IPS-18a (cell line): Measurements from ENCODE around the gene CHMP4A.
"Not testable (repeated sequence)": the region's sequence is repeated elsewhere in the genome, so short reads cannot be mapped to it uniquely, and the experiment has no call there.

ENCODE experiments used
- H3K27ac ChIP-seq: one replicate; pipeline ENCODE4 v1.5.1; 2013; ENCODE audit warnings: low read length
- H3K27me3 ChIP-seq: one replicate; pipeline ENCODE4 v1.6.1; 2013; ENCODE audit warnings: mild to moderate bottlenecking, low read length; ENCODE audit not compliant: control insufficient read depth, insufficient read depth
- H3K36me3 ChIP-seq: one replicate; pipeline ENCODE4 v1.6.1; 2013; ENCODE audit warnings: low read depth, low read length; ENCODE audit not compliant: control insufficient read depth
- H3K4me1 ChIP-seq: one replicate; pipeline ENCODE4 v1.6.1; 2013; ENCODE audit warnings: low read depth, low read length; ENCODE audit not compliant: control insufficient read depth
- H3K4me3 ChIP-seq: one replicate; pipeline ENCODE4 v1.5.1; 2013; ENCODE audit warnings: low read length
- H3K9ac ChIP-seq: one replicate; pipeline ENCODE4 v1.6.1; 2013; ENCODE audit warnings: mild to moderate bottlenecking, low read length, moderate library complexity
- H3K9me3 ChIP-seq: one replicate; pipeline ENCODE4 v1.6.1; 2013; ENCODE audit warnings: low read depth, low read length; ENCODE audit not compliant: control insufficient read depth

The CHMP4A gene

GRCh38 chr14:24215495-24216344 is 2.4 kb upstream of the CHMP4A start, which contains the start of gene MDP1:
Gene MDP1, minus strand, starts transcription at chr14:24216066. Its CDS starts 111 bp downstream, at chr14:24215955.
- H3K4me3 ChIP-seq = peak within 1 kb of the TSS; percentile 79
- H3K9ac ChIP-seq = peak within 1 kb of the TSS; percentile 79
- no peaks in the 10 kb centered on the region for H3K27me3 ChIP-seq
- H3K9me3 ChIP-seq = no peaks in the 10 kb centered on the region
- peaks cover 15% of the 10 kb centered on the region for H3K36me3 ChIP-seq
- H3K27ac ChIP-seq = peak within 1 kb of the TSS; percentile 55
- H3K4me1 ChIP-seq = peaks cover 5% of the 10 kb centered on the region

GRCh38 chr14:24213866-24214662 is 776 bp upstream of the CHMP4A start:
- Histone ChIP-seq H3K4me1 (peaks cover 5% of the 10 kb centered on the region), H3K9ac (peak overlapping the region; percentile 95), H3K27ac (peak overlapping the region; percentile 75), H3K36me3 (peaks cover 31% of the 10 kb centered on the region), H3K27me3 (no peaks in the 10 kb centered on the region), H3K4me3 (peak overlapping the region; percentile 92), H3K9me3 (no peaks in the 10 kb centered on the region)

- Histone ChIP-seq H3K9me3 (no peaks in the 10 kb centered on the region), H3K4me3 (no peak overlapping the region), H3K36me3 (peaks cover 53% of the 10 kb centered on the region), H3K9ac (no peak overlapping the region), H3K27me3 (no peaks in the 10 kb centered on the region), H3K27ac (no peak overlapping the region), H3K4me1 (peaks cover 5% of the 10 kb centered on the region)
Observed at GRCh38 chr14:24211311-24211710, 2.0 kb downstream of the CHMP4A start.

- H3K4me1 ChIP-seq = peaks cover 6% of the 10 kb centered on the region
- no peaks in the 10 kb centered on the region for H3K27me3 ChIP-seq
- H3K27ac ChIP-seq = no peak overlapping the region
- H3K36me3 ChIP-seq = peaks cover 59% of the 10 kb centered on the region
- H3K9ac ChIP-seq = no peak overlapping the region
- H3K9me3 ChIP-seq = no peaks in the 10 kb centered on the region
- no peak overlapping the region for H3K4me3 ChIP-seq
Observed at GRCh38 chr14:24207625-24208024, 5.7 kb downstream of the CHMP4A start.

GRCh38 chr14:24207104-24207551 is 6.2 kb downstream of the CHMP4A start:
- Histone ChIP-seq H3K27ac (no peak overlapping the region), H3K9ac (no peak overlapping the region), H3K9me3 (no peaks in the 10 kb centered on the region), H3K4me3 (no peak overlapping the region), H3K4me1 (peaks cover 6% of the 10 kb centered on the region), H3K27me3 (no peaks in the 10 kb centered on the region), H3K36me3 (peaks cover 59% of the 10 kb centered on the region)

- H3K36me3 ChIP-seq = peaks cover 56% of the 10 kb centered on the region
- H3K9me3 ChIP-seq = no peaks in the 10 kb centered on the region
- no peak overlapping the region for H3K4me3 ChIP-seq
- H3K27ac ChIP-seq = no peak overlapping the region
- peaks cover 6% of the 10 kb centered on the region for H3K4me1 ChIP-seq
- H3K9ac ChIP-seq = no peak overlapping the region
- H3K27me3 ChIP-seq = no peaks in the 10 kb centered on the region
Observed at GRCh38 chr14:24206260-24207103, 6.8 kb downstream of the CHMP4A start.

- H3K4me3 ChIP-seq = no peak overlapping the region
- H3K9me3 ChIP-seq = no peaks in the 10 kb centered on the region
- no peak overlapping the region for H3K27ac ChIP-seq
- H3K9ac ChIP-seq = no peak overlapping the region
- no peaks in the 10 kb centered on the region for H3K27me3 ChIP-seq
- peaks cover 6% of the 10 kb centered on the region for H3K4me1 ChIP-seq
- peaks cover 38% of the 10 kb centered on the region for H3K36me3 ChIP-seq
Observed at GRCh38 chr14:24204163-24205146, 8.8 kb downstream of the CHMP4A start.

- H3K36me3 ChIP-seq = peaks cover 31% of the 10 kb centered on the region
- H3K27ac ChIP-seq = peak overlapping the region; percentile 67
- H3K4me3 ChIP-seq = peak overlapping the region; percentile 37
- H3K4me1 ChIP-seq, H3K9me3 ChIP-seq, H3K27me3 ChIP-seq: not testable (repeated sequence)
- H3K9ac ChIP-seq = peak overlapping the region; percentile 9
Observed at GRCh38 chr14:24203249-24203886, 9.9 kb downstream of the CHMP4A start.

GRCh38 chr14:24202538-24202937 is 10.8 kb downstream of the CHMP4A start:
- H3K9ac ChIP-seq = peak overlapping the region; percentile 9
- not testable (repeated sequence) for H3K4me1 ChIP-seq
- peak overlapping the region; percentile 67 for H3K27ac ChIP-seq

More at GRCh38 chr14:24202538-24202937, 10.8 kb downstream of the CHMP4A start:
- not testable (repeated sequence) for H3K27me3 ChIP-seq, H3K9me3 ChIP-seq
- peak overlapping the region; percentile 37 for H3K4me3 ChIP-seq
- H3K36me3 ChIP-seq = peaks cover 24% of the 10 kb centered on the region
